HG03066 (cell line): Measurements from ENCODE around the gene ANKRD42.
"Not testable (repeated sequence)": the region's sequence is repeated elsewhere in the genome, so short reads cannot be mapped to it uniquely, and the experiment has no call there.

Experiments
- ATAC-seq: cut with Tn5 transposase; IDR thresholded peaks from one replicate; pipeline ENCODE4 v1.9.1; 2021; ENCODE audit warnings: low read depth; ENCODE audit not compliant: unreplicated experiment

ANKRD42 gene

GRCh38 chr11:83235825-83236224, 42.3 kb downstream of the ANKRD42 start:
- no peak for ATAC-seq

- no peak for ATAC-seq
Observed at GRCh38 chr11:83238111-83238510, 44.6 kb downstream of the ANKRD42 start.

- peak; percentile 59 for ATAC-seq
Observed at GRCh38 chr11:83241291-83241946, 47.9 kb downstream of the ANKRD42 start.

- no peak for ATAC-seq
Observed at GRCh38 chr11:83249445-83249844, 55.9 kb downstream of the ANKRD42 start.

GRCh38 chr11:83249972-83250593, 56.6 kb downstream of the ANKRD42 start:
- ATAC-seq, result peak; percentile 57

GRCh38 chr11:83252266-83252665, 58.8 kb downstream of the ANKRD42 start:
- no peak for ATAC-seq

GRCh38 chr11:83252941-83253340, 59.4 kb downstream of the ANKRD42 start:
- no peak for ATAC-seq

GRCh38 chr11:83255366-83255765, 61.9 kb downstream of the ANKRD42 start:
- ATAC-seq, result no peak

GRCh38 chr11:83256602-83257340, 63.3 kb downstream of the ANKRD42 start:
- ATAC-seq, result no peak

- no peak for ATAC-seq
Observed at GRCh38 chr11:83257761-83258168, 64.3 kb downstream of the ANKRD42 start.

GRCh38 chr11:83259559-83259958, 66.0 kb downstream of the ANKRD42 start:
- no peak for ATAC-seq

- ATAC-seq, result no peak
Observed at GRCh38 chr11:83265331-83265730, 71.8 kb downstream of the ANKRD42 start.

- ATAC-seq, result not testable (repeated sequence)
Observed at GRCh38 chr11:83269080-83269479, 75.6 kb downstream of the ANKRD42 start.

GRCh38 chr11:83271734-83272133, 78.2 kb downstream of the ANKRD42 start:
- not testable (repeated sequence) for ATAC-seq

GRCh38 chr11:83272627-83273026, 79.1 kb downstream of the ANKRD42 start:
- ATAC-seq, result no peak

GRCh38 chr11:83275888-83276641, 82.6 kb downstream of the ANKRD42 start:
- ATAC-seq, result no peak

GRCh38 chr11:83278351-83278750, 84.8 kb downstream of the ANKRD42 start:
- no peak for ATAC-seq

GRCh38 chr11:83280256-83280655, 86.7 kb downstream of the ANKRD42 start:
- no peak for ATAC-seq

GRCh38 chr11:83282084-83282716, 88.7 kb downstream of the ANKRD42 start:
- no peak for ATAC-seq

GRCh38 chr11:83284501-83285150, 91.1 kb downstream of the ANKRD42 start:
- no peak for ATAC-seq
